PC-9 (cell line): ENCODE data around the gene ACTN2. TPM values are rescaled to one million over a fixed set of nuclear protein-coding genes. Genes with fewer than 3 reads are reported as not detected.

Source experiments
- BruUV-seq: library from RNA; stranded (reverse); fragments of 400-500 nt; replicated peaks from 2 replicates; lab custom pipeline; 2021; lab: Mats Ljungman, UMichigan
- CTCF ChIA-PET: fragments of 300-600 bp; sonication (Branson Sonifier 250); formaldehyde crosslinking; loops from one replicate; lab custom pipeline; 2022; ENCODE audit warnings: antibody characterized with exemption; lab: Charles Lee
- POLR2A ChIA-PET: fragments of 300-600 bp; sonication (Branson Sonifier 250); formaldehyde crosslinking; loops from one replicate; lab custom pipeline; 2022; ENCODE audit warnings: antibody characterized with exemption; ENCODE audit not compliant: unreplicated experiment; lab: Charles Lee
- DNase-seq, 2 experiments: peaks; one replicate each; pipeline versions ENCODE4 v3.0.0 to v3.0.0-alpha.2; 2015 to 2022; ENCODE audit warnings: mixed read lengths in 1 of 2
- H2AFZ ChIP-seq: fragments of 200-600 bp; sonication (generic); 2 replicates; pipeline ENCODE4 v1.8.1; 2017; ENCODE audit warnings: antibody characterized with exemption
- H3F3A ChIP-seq: fragments of 200-600 bp; sonication (generic); 2 replicates; pipeline ENCODE4 v1.8.1; 2017; ENCODE audit warnings: antibody characterized with exemption, mild to moderate bottlenecking, low read depth; ENCODE audit not compliant: insufficient read depth
- H3K27ac ChIP-seq: fragments of 200-600 bp; sonication (generic); 2 replicates; pipeline ENCODE4 v1.6.1; 2016; ENCODE audit warnings: mixed run types
- H3K27me3 ChIP-seq: fragments of 200-600 bp; sonication (generic); 2 replicates; pipeline ENCODE4 v1.6.1; 2016; ENCODE audit warnings: low read depth, mixed run types; ENCODE audit not compliant: insufficient read depth
- H3K36me3 ChIP-seq: fragments of 200-600 bp; sonication (generic); 2 replicates; pipeline ENCODE4 v1.6.1; 2016; ENCODE audit warnings: low read depth, mixed run types
- H3K4me1 ChIP-seq: fragments of 200-600 bp; sonication (generic); replicated peaks from 2 replicates; pipeline ENCODE4 v1.6.1; 2016; ENCODE audit warnings: mixed run types; ENCODE audit not compliant: insufficient read depth
- H3K4me2 ChIP-seq: fragments of 200-600 bp; sonication (generic); 2 replicates; pipeline ENCODE4 v1.6.1; 2017; ENCODE audit warnings: mixed run types
- H3K4me3 ChIP-seq: fragments of 200-600 bp; sonication (generic); 2 replicates; pipeline ENCODE4 v1.6.1; 2016; ENCODE audit warnings: mixed run types
- H3K79me2 ChIP-seq: fragments of 200-600 bp; sonication (generic); 2 replicates; pipeline ENCODE4 v1.6.1; 2017; ENCODE audit warnings: low read depth, mixed run types
- H3K9me2 ChIP-seq: fragments of 200-600 bp; sonication (generic); 2 replicates; pipeline ENCODE4 v1.8.1; 2017; ENCODE audit warnings: mild to moderate bottlenecking; ENCODE audit not compliant: insufficient read depth
- H3K9me3 ChIP-seq: fragments of 200-600 bp; sonication (generic); 2 replicates; pipeline ENCODE4 v1.8.1; 2016; ENCODE audit warnings: low read depth; ENCODE audit not compliant: insufficient read depth
- H4K20me1 ChIP-seq: fragments of 200-600 bp; sonication (generic); 2 replicates; pipeline ENCODE4 v1.8.1; 2017; ENCODE audit not compliant: insufficient read depth
- CTCF ChIP-seq: fragments of 200-600 bp; sonication (generic); conservative IDR thresholded peaks from 2 replicates; pipeline ENCODE4 v1.6.1; 2017; ENCODE audit warnings: mixed run types, antibody characterized with exemption, mild to moderate bottlenecking, moderate library complexity
- EZH2 ChIP-seq: fragments of 200-600 bp; sonication (generic); IDR thresholded peaks from 2 replicates; pipeline ENCODE4 v1.8.0; 2017; ENCODE audit warnings: antibody characterized with exemption, low read depth
- intact Hi-C: fragments of 100-400 bp; cut with micrococcal nuclease; formaldehyde crosslinking; loops from one replicate; pipeline ENCODE4 v1.10.0; 2022; ENCODE audit not compliant: unreplicated experiment
- total RNA-seq: library from RNA; stranded (reverse); gene quantifications from 2 replicates; pipeline ENCODE4 v1.2.3, GENCODE V29; 2021

ACTN2 gene
- total RNA-seq, 1 experiment from 2014 or later = not detected

- intact Hi-C loops = no loop called here
- BruUV-seq = no TSS peak
- CTCF ChIA-PET = no interaction called here
Measured at GRCh38 chr1:236762410-236762809, 76.1 kb downstream of the ACTN2 start.

GRCh38 chr1:236765831-236766230 is 79.5 kb downstream of the ACTN2 start:
- Histone ChIP-seq H3K79me2 (no peaks in the 10 kb centered on the region), H3K27me3 (peaks cover 89% of the 10 kb centered on the region), H2AFZ (no peak overlapping the region), H3K4me2 (no peak overlapping the region), H3K36me3 (no peaks in the 10 kb centered on the region), H3K4me3 (no peak overlapping the region), H3K4me1 (no peaks in the 10 kb centered on the region), H3K9me2 (no peaks in the 10 kb centered on the region), H4K20me1 (no peaks in the 10 kb centered on the region), H3K9me3 (no peaks in the 10 kb centered on the region), H3K27ac (no peak overlapping the region), H3F3A (no peaks in the 10 kb centered on the region)
- TF ChIP-seq EZH2 (no peak), CTCF (no peak)
- intact Hi-C loops = no loop called here
- no TSS peak for BruUV-seq
- ChIA-PET POLR2A (no interaction called here), CTCF (no interaction called here)
- no peak for DNase-seq

More at GRCh38 chr1:236762410-236762809, 76.1 kb downstream of the ACTN2 start:
- POLR2A ChIA-PET = no interaction called here
- Histone ChIP-seq H3K9me3 (no peaks in the 10 kb centered on the region), H3K9me2 (no peaks in the 10 kb centered on the region), H3K79me2 (no peaks in the 10 kb centered on the region), H3K4me1 (no peaks in the 10 kb centered on the region), H2AFZ (no peak overlapping the region), H3K4me2 (no peak overlapping the region), H3K36me3 (no peaks in the 10 kb centered on the region), H3K27ac (no peak overlapping the region), H3F3A (no peaks in the 10 kb centered on the region), H4K20me1 (no peaks in the 10 kb centered on the region), H3K4me3 (no peak overlapping the region), H3K27me3 (peaks cover 80% of the 10 kb centered on the region)
- no peak for TF ChIP-seq CTCF
- no peak for DNase-seq

GRCh38 chr1:236766506-236766905 is 80.2 kb downstream of the ACTN2 start:
- Histone ChIP-seq H3K9me2 (no peaks in the 10 kb centered on the region), H3K4me3 (no peak overlapping the region), H4K20me1 (no peaks in the 10 kb centered on the region), H3K27ac (no peak overlapping the region), H3K27me3 (peaks cover 89% of the 10 kb centered on the region), H3K4me2 (no peak overlapping the region), H3K4me1 (no peaks in the 10 kb centered on the region), H3K79me2 (no peaks in the 10 kb centered on the region), H3K36me3 (no peaks in the 10 kb centered on the region), H2AFZ (no peak overlapping the region), H3K9me3 (no peaks in the 10 kb centered on the region), H3F3A (no peaks in the 10 kb centered on the region)
- BruUV-seq = no TSS peak
- intact Hi-C loops = no loop called here
- no peak for TF ChIP-seq EZH2
- no peak for TF ChIP-seq CTCF
- ChIA-PET CTCF (no interaction called here), POLR2A (no interaction called here)
- DNase-seq = no peak
